WTC11 (cell line): Measurements from ENCODE around the gene FAM163A. TPM values are rescaled to one million over a fixed set of nuclear protein-coding genes. Genes with fewer than 3 reads are reported as not detected.

Experiments
- ATAC-seq: fragments of 200-7000 bp; cut with Tn5 transposase; 2 replicates; pipeline ENCODE4 v1.10.0; 2021; ENCODE audit warnings: mild to moderate bottlenecking, moderate library complexity
- CTCF ChIA-PET: fragments of 300-600 bp; sonication (Branson Sonifier 250); formaldehyde crosslinking; loops from one replicate; lab custom pipeline; 2021; ENCODE audit warnings: antibody characterized with exemption; lab: Charles Lee
- POLR2A ChIA-PET: fragments of 350-600 bp; sonication (Branson Sonifier 250); formaldehyde crosslinking; loops from one replicate; lab custom pipeline; 2021; ENCODE audit warnings: antibody characterized with exemption; lab: Charles Lee
- DNase-seq: peaks from one replicate; pipeline ENCODE4 v3.0.0; 2021; ENCODE audit warnings: low spot score
- H3K27ac Mint-ChIP-seq: 2 replicates; pipeline ENCODE4 v1.8.0; 2021; ENCODE audit warnings: mixed read lengths
- H3K27me3 Mint-ChIP-seq: 2 replicates; pipeline ENCODE4 v1.8.0; 2021; ENCODE audit warnings: low read depth, mild to moderate bottlenecking, moderate library complexity, mixed read lengths
- H3K36me3 Mint-ChIP-seq: 2 replicates; pipeline ENCODE4 v1.8.0; 2021; ENCODE audit warnings: mixed read lengths
- H3K4me1 Mint-ChIP-seq: 2 replicates; pipeline ENCODE4 v1.8.0; 2022; ENCODE audit warnings: mixed read lengths
- H3K4me3 Mint-ChIP-seq: 2 replicates; pipeline ENCODE4 v1.8.0; 2021; ENCODE audit warnings: mild to moderate bottlenecking, moderate library complexity, mixed read lengths
- H3K9me3 Mint-ChIP-seq: 2 replicates; pipeline ENCODE4 v1.8.0; 2021; ENCODE audit warnings: mixed read lengths
- ATF1 ChIP-seq: sonication (generic); formaldehyde crosslinking; IDR thresholded peaks from 2 replicates; pipeline ENCODE4 v1.8.1; 2023; ENCODE audit warnings: mild to moderate bottlenecking, moderate library complexity, missing genetic modification reagents
- ATF2 ChIP-seq: sonication (generic); formaldehyde crosslinking; IDR thresholded peaks from 2 replicates; pipeline ENCODE4 v1.8.1; 2022; ENCODE audit warnings: low read depth, missing genetic modification reagents, borderline replicate concordance
- E2F1 ChIP-seq: sonication (generic); formaldehyde crosslinking; IDR thresholded peaks from 2 replicates; pipeline ENCODE4 v1.8.0; 2022; ENCODE audit warnings: mild to moderate bottlenecking, missing genetic modification reagents
- HMGXB4 ChIP-seq: sonication (generic); formaldehyde crosslinking; IDR thresholded peaks from 2 replicates; pipeline ENCODE4 v1.8.1; 2023; ENCODE audit warnings: mild to moderate bottlenecking, moderate library complexity, missing genetic modification reagents
- MXD4 ChIP-seq: fragments of 250-450 bp; sonication (Bioruptor Pico); IDR thresholded peaks from 2 replicates; pipeline ENCODE4 v1.8.0; 2021; ENCODE audit warnings: mild to moderate bottlenecking, moderate library complexity, borderline replicate concordance
- NFATC4 ChIP-seq: fragments of 250-450 bp; sonication (Bioruptor Pico); IDR thresholded peaks from 2 replicates; pipeline ENCODE4 v1.9.0; 2021; ENCODE audit warnings: mild to moderate bottlenecking
- PRDM15 ChIP-seq: sonication (generic); formaldehyde crosslinking; IDR thresholded peaks from 2 replicates; pipeline ENCODE4 v1.8.0; 2022; ENCODE audit warnings: missing genetic modification reagents
- PRRX2 ChIP-seq: fragments of 250-450 bp; sonication (Bioruptor Pico); IDR thresholded peaks from 2 replicates; pipeline ENCODE4 v1.8.0; 2021; ENCODE audit warnings: mild to moderate bottlenecking
- SMAD4 ChIP-seq: sonication (generic); formaldehyde crosslinking; IDR thresholded peaks from 2 replicates; pipeline ENCODE4 v1.8.0; 2022; ENCODE audit warnings: mild to moderate bottlenecking, missing genetic modification reagents
- SP1 ChIP-seq: sonication (generic); formaldehyde crosslinking; conservative IDR thresholded peaks from 2 replicates; pipeline ENCODE4 v1.8.1; 2022; ENCODE audit warnings: missing genetic modification reagents
- ZNF232 ChIP-seq: sonication (generic); formaldehyde crosslinking; IDR thresholded peaks from 2 replicates; pipeline ENCODE4 v1.8.0; 2022; ENCODE audit warnings: mild to moderate bottlenecking, missing genetic modification reagents
- ZNF281 ChIP-seq: sonication (generic); formaldehyde crosslinking; IDR thresholded peaks from 2 replicates; pipeline ENCODE4 v1.8.0; 2023; ENCODE audit warnings: mild to moderate bottlenecking, missing genetic modification reagents
- ZNF423 ChIP-seq: fragments of 250-450 bp; sonication (Bioruptor Pico); IDR thresholded peaks from 2 replicates; pipeline ENCODE4 v2.1.2; 2022; ENCODE audit warnings: mild to moderate bottlenecking, moderate library complexity
- total RNA-seq: library from RNA; stranded (reverse); gene quantifications from 3 replicates; pipeline ENCODE4 v1.2.3, GENCODE V29; 2021

FAM163A gene
- total RNA-seq, 1 experiment from 2014 or later: 0.07 TPM

GRCh38 chr1:179786815-179787685, 44.0 kb downstream of the FAM163A start (continued):
- TF ChIP-seq HMGXB4 (CRISPR knock-in tag) (no peak), E2F1 (CRISPR knock-in tag) (no peak), SMAD4 (CRISPR knock-in tag) (no peak), ATF1 (no peak), ZNF423 (CRISPR knock-in tag) (no peak), SP1 (no peak), ZNF281 (CRISPR knock-in tag) (no peak), PRDM15 (CRISPR knock-in tag) (no peak), ZNF232 (CRISPR knock-in tag) (no peak), NFATC4 (no peak)

- CTCF ChIA-PET: interaction anchor here (0.7 to 5.0 kb wide), 7 partner anchors 12 to 667 kb away, joined by 3 to 60 read pairs (median 3); no protein-coding TSS in a partner anchor
Measured at GRCh38 chr1:179788259-179788658, 45.2 kb downstream of the FAM163A start.

More at GRCh38 chr1:179788259-179788658, 45.2 kb downstream of the FAM163A start:
- H3K27ac Mint-ChIP-seq: peak overlapping the region; percentile 82
- peaks cover 22% of the 10 kb centered on the region for H3K4me1 Mint-ChIP-seq
- H3K4me3 Mint-ChIP-seq: peak overlapping the region; percentile 39
- no peaks in the 10 kb centered on the region for H3K36me3 Mint-ChIP-seq
- DNase-seq (peak; percentile 23), ATAC-seq (peak; percentile 99)
- no peak for TF ChIP-seq MXD4 (CRISPR knock-in tag)
- TF ChIP-seq E2F1 (CRISPR knock-in tag): no peak
- no peak for TF ChIP-seq SP1
- TF ChIP-seq PRRX2 (CRISPR knock-in tag): no peak
- TF ChIP-seq ATF2 (CRISPR knock-in tag): no peak
- no peaks in the 10 kb centered on the region for H3K9me3 Mint-ChIP-seq
- POLR2A ChIA-PET: interaction anchor here (0.6 to 1.6 kb wide), 4 partner anchors 19 to 1241 kb away, joined by 3 to 5 read pairs (median 4); no protein-coding TSS in a partner anchor
- no peaks in the 10 kb centered on the region for H3K27me3 Mint-ChIP-seq
